Middle frontal gyrus (tissue), 1 donor: ENCODE results near the gene ZSCAN5A.
"Not testable (repeated sequence)": the region's sequence is repeated elsewhere in the genome, so short reads cannot be mapped to it uniquely, and the experiment has no call there.

Experiments
- DNase-seq: peaks from one replicate; pipeline ENCODE4 v3.0.0-alpha.2; 2015; ENCODE audit warnings: low spot score; ENCODE audit errors: extremely low spot score

ZSCAN5A gene

GRCh38 chr19:56315077-56315828 is 614 bp upstream of the ZSCAN5A start:
- peak; percentile 96 for DNase-seq

- no peak for DNase-seq
Observed at GRCh38 chr19:56314018-56314380, 640 bp downstream of the ZSCAN5A start.

GRCh38 chr19:56312787-56313657 is 1.6 kb downstream of the ZSCAN5A start:
- no peak for DNase-seq

- no peak for DNase-seq
Observed at GRCh38 chr19:56312342-56312741, 2.3 kb downstream of the ZSCAN5A start.

- no peak for DNase-seq
Observed at GRCh38 chr19:56310462-56310861, 4.2 kb downstream of the ZSCAN5A start.

- DNase-seq = no peak
Observed at GRCh38 chr19:56309511-56310185, 5.0 kb downstream of the ZSCAN5A start.

- no peak for DNase-seq
Observed at GRCh38 chr19:56308792-56309191, 5.8 kb downstream of the ZSCAN5A start.

- not testable (repeated sequence) for DNase-seq
Observed at GRCh38 chr19:56307062-56307461, 7.6 kb downstream of the ZSCAN5A start.

- DNase-seq = no peak
Observed at GRCh38 chr19:56306016-56306415, 8.6 kb downstream of the ZSCAN5A start.

- DNase-seq = no peak
Observed at GRCh38 chr19:56304243-56304642, 10.4 kb downstream of the ZSCAN5A start.

GRCh38 chr19:56301886-56302620 is 12.6 kb downstream of the ZSCAN5A start:
- no peak for DNase-seq

- no peak for DNase-seq
Observed at GRCh38 chr19:56301155-56301554, 13.5 kb downstream of the ZSCAN5A start.

GRCh38 chr19:56299688-56300087 is 15.0 kb downstream of the ZSCAN5A start:
- DNase-seq = no peak

GRCh38 chr19:56297010-56297409 is 17.6 kb downstream of the ZSCAN5A start:
- no peak for DNase-seq

GRCh38 chr19:56295531-56296455 is 18.8 kb downstream of the ZSCAN5A start:
- DNase-seq = no peak

- no peak for DNase-seq
Observed at GRCh38 chr19:56294549-56294948, 20.1 kb downstream of the ZSCAN5A start.

- no peak for DNase-seq
Observed at GRCh38 chr19:56291867-56292266, 22.8 kb downstream of the ZSCAN5A start.

- DNase-seq = no peak
Observed at GRCh38 chr19:56290104-56290503, 24.5 kb downstream of the ZSCAN5A start.

GRCh38 chr19:56284746-56285145 is 29.9 kb downstream of the ZSCAN5A start:
- no peak for DNase-seq

GRCh38 chr19:56282809-56283208 is 31.8 kb downstream of the ZSCAN5A start:
- no peak for DNase-seq
